ENCODE measurements around the gene MED31.
"Not testable (repeated sequence)": the region's sequence is repeated elsewhere in the genome, so short reads cannot be mapped to it uniquely, and the experiment has no call there.

MED31 gene

GRCh38 chr17:6655732-6656361 is 4.4 kb upstream of the MED31 start:
- not testable (repeated sequence) for DNase-seq (ENCODE audit: low read depth in 3 of 3)

- no peak for DNase-seq (ENCODE audit: low read depth in 3 of 3)
Measured at GRCh38 chr17:6654841-6655731, 3.7 kb upstream of the MED31 start.

- no peak for DNase-seq (ENCODE audit: low read depth in 3 of 3)
Measured at GRCh38 chr17:6651919-6652452, 581 bp upstream of the MED31 start.

GRCh38 chr17:6648181-6648580 is 3.2 kb downstream of the MED31 start:
- no peak for DNase-seq (ENCODE audit: low read depth in 3 of 3)

DNA sequence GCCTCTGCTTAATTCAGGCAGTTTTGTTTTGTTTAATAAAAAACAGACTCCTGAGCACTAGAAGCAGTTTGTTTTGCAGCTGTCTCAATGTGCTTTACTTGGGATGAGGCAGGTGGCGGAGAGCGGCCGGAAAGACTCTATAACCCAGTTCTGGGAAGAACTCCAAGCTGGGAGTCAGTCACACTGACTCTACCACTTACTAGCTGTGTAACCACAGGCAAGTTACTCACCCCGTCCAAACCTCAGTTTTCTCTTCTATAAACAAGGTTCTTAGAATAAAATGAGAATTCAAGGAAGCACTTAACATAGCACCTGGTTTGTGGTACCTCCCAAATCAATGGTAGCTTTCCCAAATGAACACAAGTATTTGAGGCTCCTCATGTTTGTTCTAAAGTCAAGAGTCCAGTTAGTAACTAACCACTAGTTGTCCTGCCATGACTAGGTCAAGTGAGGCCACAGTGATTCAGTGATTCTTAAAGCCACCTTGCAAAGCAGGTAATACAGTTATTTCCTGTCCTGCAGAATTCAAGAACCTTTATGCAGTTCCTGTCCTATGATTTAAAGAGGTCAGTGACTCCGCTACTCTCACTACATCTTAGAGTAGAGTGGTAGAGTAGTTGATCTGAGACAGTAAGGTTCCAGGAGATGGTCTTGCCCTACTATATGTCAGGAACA is 7.8 kb downstream of the MED31 start:
- no peak for DNase-seq (ENCODE audit: low read depth in 3 of 3)

DNA sequence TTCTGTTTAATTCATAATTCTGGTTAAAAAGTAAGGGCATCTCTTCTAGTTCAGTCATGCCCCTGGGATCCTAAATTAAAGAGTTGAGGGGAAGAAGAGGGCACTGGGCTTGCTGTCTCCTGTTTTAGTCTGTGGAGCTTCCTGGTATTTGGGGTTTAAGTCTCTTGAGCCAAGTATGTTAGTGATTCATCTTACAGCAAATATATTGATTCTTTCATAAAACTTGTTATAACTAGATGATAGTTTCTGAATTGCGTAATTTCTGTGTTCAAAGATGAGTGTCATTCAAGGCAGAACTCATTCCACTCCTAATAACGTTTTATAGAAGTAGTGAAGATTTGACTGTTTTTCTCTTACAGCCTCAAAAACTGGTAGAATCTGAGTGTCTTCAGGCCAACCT is 8.8 kb downstream of the MED31 start:
- DNase-seq (ENCODE audit: low read depth in 3 of 3): no peak

DNA sequence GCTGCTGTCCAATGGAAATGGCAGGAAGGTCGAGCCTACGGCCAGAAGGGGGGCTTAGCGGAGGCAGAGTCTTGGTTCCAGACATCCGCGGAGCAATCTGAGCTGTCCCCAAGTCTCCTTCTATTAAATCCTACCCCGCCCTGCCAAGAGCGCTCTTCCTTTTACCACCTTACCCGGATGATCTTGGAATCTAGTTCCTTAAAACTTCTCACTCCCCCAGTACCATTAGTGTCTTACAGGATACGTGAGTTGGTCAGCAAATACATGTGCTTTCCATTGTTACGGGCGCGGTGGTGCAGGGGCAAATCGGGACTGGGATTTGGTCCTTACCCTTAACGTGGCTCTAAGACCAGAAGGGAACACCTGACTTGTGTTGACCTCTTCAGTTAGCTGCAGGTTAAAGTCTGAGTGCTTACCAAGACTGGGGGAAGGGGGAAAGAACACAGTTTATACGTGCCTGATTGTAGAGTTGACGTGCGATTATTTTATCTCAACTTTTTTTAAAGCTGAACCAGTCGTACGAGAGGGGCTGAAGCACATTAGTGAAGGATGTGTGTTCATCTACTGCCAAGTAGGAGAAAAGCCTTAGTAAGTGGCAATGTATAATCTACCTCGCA is 10.1 kb downstream of the MED31 start:
- no peak for DNase-seq (ENCODE audit: low read depth in 3 of 3)

DNA sequence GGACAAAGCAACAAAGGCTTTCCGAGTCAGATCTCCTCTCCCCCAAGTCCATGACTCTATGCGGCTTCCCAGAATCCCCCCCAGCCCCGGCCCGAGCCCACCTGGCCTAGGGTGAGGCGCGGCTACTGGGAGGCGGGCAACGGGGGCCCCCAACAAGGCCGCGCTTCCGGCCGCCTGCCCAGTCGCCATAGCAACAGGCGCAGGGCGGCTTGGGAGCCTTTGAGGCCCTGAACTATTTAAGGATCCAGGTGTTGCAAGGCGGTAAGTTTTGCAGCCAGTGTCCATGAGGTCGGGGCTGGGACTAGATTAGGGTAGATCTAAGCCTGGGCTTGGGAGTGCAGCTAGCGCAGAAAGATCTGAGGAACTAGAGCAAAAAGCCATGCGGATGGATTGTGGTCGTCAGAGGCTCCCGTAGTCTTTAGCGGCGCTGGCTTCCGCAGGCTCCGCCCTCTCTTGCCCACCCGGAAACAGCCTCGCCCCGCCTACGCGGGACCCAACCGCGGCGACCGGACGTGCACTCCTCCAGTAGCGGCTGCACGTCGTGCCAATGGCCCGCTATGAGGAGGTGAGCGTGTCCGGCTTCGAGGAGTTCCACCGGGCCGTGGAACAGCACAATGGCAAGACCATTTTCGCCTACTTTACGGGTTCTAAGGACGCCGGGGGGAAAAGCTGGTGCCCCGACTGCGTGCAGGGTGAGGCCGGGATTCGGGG is 10.7 kb downstream of the MED31 start, which contains the start of the genes KIAA0753 and TXNDC17:
Gene KIAA0753, minus strand, starts transcription at position 176 of the 711 bp plus-strand sequence. CDS start 5,608 bp downstream, outside the sequence.
Gene TXNDC17, plus strand, starts transcription at position 525 of the 711 bp plus-strand sequence. Its CDS starts 23 bp downstream, at position 548.
- peak; percentile 90 to 92 (median 92) for DNase-seq (ENCODE audit: low read depth in 3 of 3)

DNA sequence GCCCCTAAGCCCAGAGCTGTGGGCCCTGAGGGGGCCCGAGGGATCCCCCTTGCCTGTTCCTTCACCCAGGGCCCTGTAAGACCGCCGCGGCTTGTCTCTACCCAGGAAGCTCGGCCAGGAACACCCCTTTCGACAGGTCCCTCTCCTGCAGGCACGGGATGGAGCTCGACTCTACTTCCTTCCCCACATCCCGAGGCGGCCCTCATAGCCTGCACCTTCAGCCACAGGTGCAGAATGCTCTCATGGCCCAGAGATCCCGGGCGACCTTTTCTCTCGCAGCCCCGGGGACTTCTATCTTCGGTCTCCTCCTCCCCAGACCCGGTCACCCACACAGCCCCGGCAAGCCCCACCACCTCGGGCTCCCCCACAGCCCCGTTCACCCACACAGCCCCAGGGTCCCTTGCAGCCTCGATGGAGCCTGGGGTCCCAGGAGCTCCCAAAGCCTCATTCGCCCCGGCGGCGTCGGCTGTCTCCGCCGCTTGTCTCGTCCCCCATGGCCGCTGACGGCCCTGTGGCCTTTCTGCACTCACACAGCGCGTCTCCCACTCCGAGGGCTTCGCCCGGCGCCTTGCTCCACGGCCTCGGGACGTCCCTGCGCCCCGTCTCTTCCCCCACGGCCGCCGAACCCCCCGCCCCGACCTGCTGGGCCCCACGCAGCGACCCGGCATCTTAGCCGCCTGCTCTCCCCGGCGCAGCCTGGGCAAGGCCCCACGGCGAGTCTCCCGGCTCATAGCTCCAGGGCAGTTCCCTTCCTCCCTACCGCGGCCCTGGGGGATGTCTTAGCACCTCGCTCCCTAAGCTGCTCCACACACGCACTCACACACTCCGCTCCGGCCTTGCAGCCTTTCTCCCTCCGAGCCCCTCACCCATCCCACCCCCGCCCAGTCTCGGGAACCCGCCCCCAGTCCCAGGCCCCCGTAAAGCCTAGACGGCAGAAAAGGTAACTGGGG is 11.5 kb downstream of the MED31 start:
- DNase-seq (ENCODE audit: low read depth in 3 of 3): no peak

DNA sequence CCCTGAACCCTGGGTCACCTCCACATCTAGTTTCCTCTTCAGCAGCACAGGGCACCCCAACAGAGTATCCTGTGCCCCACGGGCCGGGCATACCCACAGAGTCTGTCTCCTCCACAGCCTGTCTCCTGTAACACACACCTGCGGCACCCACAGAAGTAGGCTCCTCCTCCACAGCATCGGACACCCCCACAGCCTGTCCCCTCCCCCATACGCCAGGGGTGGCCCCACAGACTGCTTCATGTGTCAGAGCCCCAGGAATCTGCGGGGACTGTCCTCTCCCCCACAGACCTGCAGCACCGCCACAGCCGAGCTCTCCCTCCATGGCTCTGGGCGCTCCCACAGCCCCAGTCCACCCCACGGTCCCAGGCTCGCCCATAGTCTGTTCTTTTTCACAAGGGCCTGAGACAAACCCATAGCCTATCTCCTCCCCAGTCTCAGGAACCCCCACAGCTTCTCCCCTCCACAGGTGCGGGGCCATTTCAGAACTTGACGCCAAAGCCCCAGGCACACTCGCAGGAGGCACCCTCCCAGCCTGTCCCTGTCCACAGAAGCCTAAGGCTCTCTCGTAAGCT is 12.3 kb downstream of the MED31 start:
- DNase-seq (ENCODE audit: low read depth in 3 of 3): no peak

DNA sequence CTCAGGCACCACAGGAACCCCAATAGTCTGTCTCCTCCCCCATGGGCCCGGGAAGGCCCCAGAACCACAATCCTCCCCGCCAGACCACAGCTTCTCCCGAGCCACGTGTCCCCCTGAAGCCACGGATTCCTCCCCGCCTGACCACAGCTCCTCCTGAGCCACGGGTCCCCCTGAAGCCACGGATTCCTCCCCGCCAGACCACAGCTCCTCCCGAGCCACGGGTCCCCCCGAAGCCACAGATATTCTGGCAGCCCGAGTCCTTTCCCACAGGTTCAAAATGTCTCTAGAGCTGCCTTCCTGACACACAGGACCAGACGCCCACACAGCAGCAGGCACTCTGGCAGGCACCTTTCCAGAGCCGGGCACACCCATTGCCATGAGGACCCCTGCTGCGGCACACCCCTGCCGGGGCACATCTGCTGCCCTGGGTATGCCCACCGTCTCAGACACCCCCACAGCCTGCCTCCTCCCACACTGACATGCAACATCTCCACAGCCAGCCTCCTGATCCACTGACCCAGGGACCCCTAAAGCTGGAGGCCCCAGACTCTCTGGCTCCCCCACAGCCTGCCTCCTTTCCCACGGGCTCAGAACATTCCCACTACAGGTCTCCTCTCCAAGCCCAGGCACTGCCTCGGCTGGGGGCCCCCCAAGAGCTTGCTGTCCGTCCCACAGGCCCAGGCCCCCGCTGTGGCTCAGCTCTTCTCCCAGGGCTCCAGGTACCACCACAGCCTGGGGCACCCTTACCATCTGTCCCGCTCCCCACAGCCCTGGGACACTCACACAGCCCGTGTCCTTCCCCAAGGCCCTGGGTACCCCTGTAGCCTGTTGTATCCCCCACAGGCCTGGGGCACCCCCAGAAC is 13.1 kb downstream of the MED31 start:
- DNase-seq (ENCODE audit: low read depth in 3 of 3): no peak

DNA sequence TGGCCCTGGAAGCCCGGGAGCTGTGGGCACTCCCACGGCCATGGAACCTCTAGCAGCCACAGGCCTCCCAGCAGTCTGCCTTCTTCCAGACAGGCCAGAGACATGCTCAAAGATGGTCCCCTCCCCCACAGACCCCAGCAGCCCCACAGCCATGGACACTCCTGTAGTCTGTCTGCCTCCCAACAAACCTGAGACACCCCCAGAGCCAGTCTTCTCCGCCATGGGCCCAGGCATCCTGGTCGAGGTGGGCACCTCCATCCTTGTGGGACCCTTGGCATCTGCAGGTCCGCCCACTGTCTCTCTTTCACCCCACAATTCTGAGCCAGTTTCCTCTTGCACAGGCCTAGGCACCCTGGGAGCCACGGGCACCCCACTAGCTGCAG is 14.0 kb downstream of the MED31 start:
- DNase-seq (ENCODE audit: low read depth in 3 of 3): no peak

- DNase-seq (ENCODE audit: low read depth in 3 of 3): no peak
Measured at GRCh38 chr17:6636616-6637457, 14.6 kb downstream of the MED31 start.

- no peak for DNase-seq (ENCODE audit: low read depth in 3 of 3)
Measured at GRCh38 chr17:6636105-6636504, 15.3 kb downstream of the MED31 start.

DNA sequence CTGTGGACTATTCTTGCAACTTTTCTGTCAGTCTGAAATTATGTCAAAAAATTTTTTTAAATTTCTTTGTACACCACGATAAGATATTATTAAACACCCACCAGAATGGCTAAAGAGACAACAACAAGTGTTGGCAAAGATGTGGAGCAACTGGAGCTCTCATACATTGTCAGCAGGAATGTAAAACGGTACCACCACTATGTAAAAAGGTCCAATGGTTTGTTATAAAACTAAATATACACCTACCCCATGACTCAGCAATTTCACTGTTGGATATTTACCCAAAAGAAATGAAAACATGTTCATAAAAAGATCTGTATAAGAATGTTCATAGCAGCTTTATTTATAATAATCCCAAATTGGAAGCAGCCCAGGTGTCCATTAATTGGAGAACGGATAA is 18.1 kb downstream of the MED31 start:
- no peak for DNase-seq (ENCODE audit: low read depth in 3 of 3)

GRCh38 chr17:6632530-6632929 is 18.9 kb downstream of the MED31 start:
- DNase-seq (ENCODE audit: low read depth in 3 of 3): no peak

DNA sequence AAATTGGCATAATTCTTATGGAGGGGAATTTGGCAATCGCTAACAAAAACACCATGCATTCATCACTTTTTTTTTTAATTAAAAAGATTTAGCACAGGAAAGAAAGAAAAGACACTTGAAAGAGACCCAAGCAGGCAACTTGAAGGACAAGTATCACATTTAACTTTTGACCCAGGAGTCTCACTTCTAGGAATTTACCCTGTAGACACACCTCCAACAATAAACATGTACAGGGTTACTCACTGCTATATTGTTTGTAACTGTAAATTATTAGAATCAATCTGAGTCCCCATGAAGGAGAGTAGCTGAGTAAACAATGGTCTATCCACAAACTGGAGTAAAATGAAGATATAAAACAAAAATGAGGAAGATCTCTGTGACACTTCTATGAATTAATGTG is 21.0 kb downstream of the MED31 start:
- no peak for DNase-seq (ENCODE audit: low read depth in 3 of 3)

GRCh38 chr17:6627019-6627418 is 24.4 kb downstream of the MED31 start:
- DNase-seq (ENCODE audit: low read depth in 3 of 3): no peak

Measured in stimulated activated CD4-positive, alpha-beta T cell treated with anti-CD3 and anti-CD28 coated beads, TNF-alpha, amount 100 ng/mL, for 48 hours (primary cell).